Ascending aorta (tissue), 2 donors: ENCODE results near the gene KNDC1. TPM values are rescaled to one million over a fixed set of nuclear protein-coding genes. Genes with fewer than 3 reads are reported as not detected.
A peak's percentile ranks its signal among the peaks of the same experiment; 100 is the strongest.

Experiments
- DNase-seq, 2 donors: peaks; one replicate each; pipeline ENCODE4 v3.0.0-alpha.2; 2019; ENCODE audit warnings: low spot score in 2 of 2
- H3K27ac ChIP-seq, 2 donors: fragments of 200-600 bp; sonication (generic); one replicate each; pipeline ENCODE4 v1.5.1; 2016 to 2017; ENCODE audit warnings: mild to moderate bottlenecking in 1 of 2
- H3K27me3 ChIP-seq: fragments of 200-600 bp; sonication (generic); one replicate; pipeline ENCODE4 v1.5.1; 2017
- H3K36me3 ChIP-seq, 2 donors: fragments of 200-600 bp; sonication (generic); one replicate each; pipeline ENCODE4 v1.5.1; 2016
- H3K4me1 ChIP-seq, 2 donors: fragments of 200-600 bp; sonication (generic); one replicate each; pipeline ENCODE4 v1.5.1; 2016 to 2017; ENCODE audit warnings: mild to moderate bottlenecking in 1 of 2
- H3K4me3 ChIP-seq, 2 donors: fragments of 200-600 bp; sonication (generic); one replicate each; pipeline ENCODE4 v1.5.1; 2016 to 2017; ENCODE audit warnings: mild to moderate bottlenecking in 1 of 2
- H3K9me3 ChIP-seq, 2 donors: fragments of 200-600 bp; sonication (generic); one replicate each; pipeline ENCODE4 v1.5.1; 2016
- CTCF ChIP-seq, 3 experiments: fragments of 200-600 bp in 2 of 3; fragments of 450-650 bp in 1 of 3; sonication (generic) in 2 of 3; IDR thresholded peaks; one replicate each; pipeline ENCODE4 v1.5.1; 2016 to 2019; ENCODE audit warnings: antibody characterized with exemption in 3 of 3, mild to moderate bottlenecking in 1 of 3, moderate library complexity in 1 of 3
- intact Hi-C: fragments of 100-400 bp; cut with DNase I; formaldehyde crosslinking; loops from one replicate; pipeline ENCODE4 v1.15.1; 2023
- total RNA-seq: library from RNA; depleted of rRNA; stranded (reverse); fragments of >200 nt; gene quantifications from one replicate; pipeline ENCODE4 v1.1.0, GENCODE V29; 2016

KNDC1 gene
- total RNA-seq, 1 donor from 2014 or later = 0.21 TPM

- no peak overlapping the region for H3K4me3 ChIP-seq
- intact Hi-C loops = no loop called here
- TF ChIP-seq CTCF (IDR thresholded peaks at IDR 0.05) = no peak
These were observed 85.6 kb downstream of the KNDC1 start for GRCh38 chr10:133245439-133246235.

DNA sequence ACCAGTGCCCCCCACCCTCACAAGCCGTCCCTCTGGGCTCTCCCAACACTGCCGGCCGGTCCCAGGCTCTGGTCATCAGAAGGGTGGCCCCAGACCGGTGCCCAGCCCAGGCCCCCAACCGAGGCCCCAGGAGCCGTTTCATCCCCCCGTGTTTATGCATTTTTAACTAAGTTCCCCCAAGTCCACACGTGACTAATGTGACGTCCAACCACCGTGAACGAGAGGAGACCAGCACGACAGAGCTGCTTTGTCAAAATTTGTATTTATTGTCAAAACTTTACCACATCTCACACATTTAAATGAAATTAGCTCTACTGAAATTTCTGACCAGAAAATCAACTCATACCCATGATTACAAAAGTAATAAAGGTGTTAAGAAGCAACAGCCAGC, 86.2 kb downstream of the KNDC1 start:
- Histone ChIP-seq H3K4me3 (no peak overlapping the region), H3K27me3 (no peaks in the 10 kb centered on the region), H3K9me3 (no peaks in the 10 kb centered on the region), H3K36me3 (no peaks in the 10 kb centered on the region), H3K27ac (no peak overlapping the region), H3K4me1 (no peaks in the 10 kb centered on the region)
- no peak for TF ChIP-seq CTCF (IDR thresholded peaks at IDR 0.05)
- DNase-seq = no peak
- intact Hi-C loops = no loop called here

More at GRCh38 chr10:133245439-133246235, 85.6 kb downstream of the KNDC1 start:
- DNase-seq = no peak
- Histone ChIP-seq H3K27me3 (no peaks in the 10 kb centered on the region), H3K9me3 (no peaks in the 10 kb centered on the region), H3K4me1 (no peaks in the 10 kb centered on the region), H3K27ac (no peak overlapping the region), H3K36me3 (no peaks in the 10 kb centered on the region)

GRCh38 chr10:133247681-133248333, 87.8 kb downstream of the KNDC1 start:
- Histone ChIP-seq H3K36me3 (no peaks in the 10 kb centered on the region), H3K27me3 (peaks cover 3% of the 10 kb centered on the region), H3K4me1 (no peaks in the 10 kb centered on the region), H3K9me3 (no peaks in the 10 kb centered on the region), H3K4me3 (peak overlapping the region in 1 of 2 donors; percentile 33), H3K27ac (no peak overlapping the region)
- TF ChIP-seq CTCF (IDR thresholded peaks at IDR 0.05) = no peak
- intact Hi-C loops = no loop called here
- DNase-seq = no peak

GRCh38 chr10:133248334-133248715, 88.3 kb downstream of the KNDC1 start:
- Histone ChIP-seq H3K36me3 (no peaks in the 10 kb centered on the region), H3K27ac (no peak overlapping the region)
- no peak for TF ChIP-seq CTCF (IDR thresholded peaks at IDR 0.05)

DNA sequence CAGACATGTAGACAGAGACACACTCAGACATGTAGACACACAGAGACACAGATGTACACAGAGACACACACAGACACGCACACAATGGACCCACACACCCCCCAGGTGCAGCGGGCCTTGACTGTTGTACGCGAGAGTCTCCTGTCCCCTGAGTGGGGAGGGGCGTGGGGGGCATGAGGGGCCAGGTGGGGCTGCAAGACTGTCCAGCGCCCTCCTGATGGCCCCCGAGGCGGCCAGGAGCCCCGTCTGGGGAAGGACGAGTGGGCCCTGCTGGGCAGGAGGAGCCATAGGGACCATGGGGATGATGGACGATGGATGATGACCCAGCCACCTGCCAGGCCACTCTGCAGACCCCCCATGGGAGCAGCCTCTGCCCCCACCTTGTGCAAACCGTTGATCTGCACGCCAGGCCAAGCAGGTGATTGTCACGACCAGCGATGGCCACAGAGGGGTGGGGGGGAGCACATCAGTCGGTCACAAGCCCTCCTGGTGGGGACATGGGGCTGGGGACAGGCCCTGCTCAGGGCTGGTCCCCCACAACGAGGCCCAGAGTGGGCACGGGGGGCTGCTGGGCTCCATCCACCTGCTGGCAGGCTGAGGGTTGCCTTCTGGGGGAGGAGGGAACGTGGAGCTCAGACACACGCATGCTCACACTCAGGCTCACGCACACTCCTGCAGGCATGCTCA, 89.2 kb downstream of the KNDC1 start:
- no peak overlapping the region for H3K27ac ChIP-seq

More at GRCh38 chr10:133248334-133248715, 88.3 kb downstream of the KNDC1 start:
- intact Hi-C loops = no loop called here
- H3K9me3 ChIP-seq = no peaks in the 10 kb centered on the region
- no peak for DNase-seq
- no peak overlapping the region for H3K4me3 ChIP-seq
- peaks cover 3% of the 10 kb centered on the region for H3K27me3 ChIP-seq
- H3K4me1 ChIP-seq = no peaks in the 10 kb centered on the region

More for the DNA sequence above, 89.2 kb downstream of the KNDC1 start:
- H3K9me3 ChIP-seq = no peaks in the 10 kb centered on the region
- no peaks in the 10 kb centered on the region for H3K4me1 ChIP-seq
- intact Hi-C loops = no loop called here
- no peak overlapping the region for H3K4me3 ChIP-seq
- TF ChIP-seq CTCF (IDR thresholded peaks at IDR 0.05) = no peak
- H3K27me3 ChIP-seq = peaks cover 3% of the 10 kb centered on the region
- no peaks in the 10 kb centered on the region for H3K36me3 ChIP-seq
- DNase-seq = no peak
